NCI-H1436 (cell line): ENCODE measurements around the gene ZYX.

ENCODE experiments used
- DNase-seq: peaks from one replicate; lab custom pipeline; 2025; lab: John Stamatoyannopoulos, UW

Gene ZYX

GRCh38 chr7:143363016-143363937 lies 17.9 kb upstream of the ZYX start:
- no peak for DNase-seq

GRCh38 chr7:143367972-143368371 lies 13.2 kb upstream of the ZYX start:
- DNase-seq = no peak

GRCh38 chr7:143368387-143368786 lies 12.8 kb upstream of the ZYX start:
- no peak for DNase-seq

- DNase-seq = no peak
Measured at GRCh38 chr7:143369678-143370651, 11.2 kb upstream of the ZYX start.

- DNase-seq = no peak
Measured at GRCh38 chr7:143372070-143372469, 9.1 kb upstream of the ZYX start.

GRCh38 chr7:143373255-143373794 lies 7.8 kb upstream of the ZYX start:
- no peak for DNase-seq

- DNase-seq = no peak
Measured at GRCh38 chr7:143374561-143374960, 6.6 kb upstream of the ZYX start.

GRCh38 chr7:143375298-143376034 lies 5.7 kb upstream of the ZYX start:
- DNase-seq = no peak

- DNase-seq = no peak
Measured at GRCh38 chr7:143376396-143376795, 4.7 kb upstream of the ZYX start.

GRCh38 chr7:143379611-143380259 lies 1.4 kb upstream of the ZYX start:
- no peak for DNase-seq

- peak; percentile 49 for DNase-seq
Measured at GRCh38 chr7:143380260-143380645, 892 bp upstream of the ZYX start.

- no peak for DNase-seq
Measured at GRCh38 chr7:143381427-143382125, 431 bp downstream of the ZYX start.

GRCh38 chr7:143382126-143382790 lies 1.1 kb downstream of the ZYX start:
- no peak for DNase-seq

- DNase-seq = no peak
Measured at GRCh38 chr7:143382791-143383641, 1.9 kb downstream of the ZYX start.

- DNase-seq = no peak
Measured at GRCh38 chr7:143383642-143383957, 2.5 kb downstream of the ZYX start.

GRCh38 chr7:143384148-143384547 lies 3.0 kb downstream of the ZYX start:
- no peak for DNase-seq

GRCh38 chr7:143384661-143385631 lies 3.8 kb downstream of the ZYX start:
- DNase-seq = no peak
